H9 (cell line): Measurements from ENCODE around the gene NEGR1. TPM values are rescaled to one million over a fixed set of nuclear protein-coding genes. Genes with fewer than 3 reads are reported as not detected.

Source experiments
- DNase-seq: peaks from one replicate; pipeline ENCODE4 v3.0.0-alpha.2; 2017
- H2AFZ ChIP-seq: one replicate; pipeline ENCODE4 v1.6.1; 2013; ENCODE audit warnings: mild to moderate bottlenecking, low read length, control low read depth, moderate library complexity
- H2AK5ac ChIP-seq: 2 replicates; pipeline ENCODE4 v1.6.1; 2013; ENCODE audit warnings: low read length, control low read depth, mixed read lengths; ENCODE audit not compliant: insufficient read length
- H2BK120ac ChIP-seq: one replicate; pipeline ENCODE4 v1.6.1; 2013; ENCODE audit warnings: low read depth, mild to moderate bottlenecking, low read length, control low read depth, inconsistent platforms; ENCODE audit not compliant: poor library complexity, severe bottlenecking
- H2BK12ac ChIP-seq: 2 replicates; pipeline ENCODE4 v1.6.1; 2013; ENCODE audit warnings: low read length, control low read depth, mixed read lengths, low read depth; ENCODE audit not compliant: insufficient read length
- H2BK15ac ChIP-seq: 2 replicates; pipeline ENCODE4 v1.6.1; 2013; ENCODE audit warnings: low read depth, low read length, control low read depth
- H2BK20ac ChIP-seq: one replicate; pipeline ENCODE4 v1.6.1; 2013; ENCODE audit warnings: low read depth, mild to moderate bottlenecking, low read length, control low read depth, inconsistent platforms; ENCODE audit not compliant: poor library complexity, severe bottlenecking
- H2BK5ac ChIP-seq: 2 replicates; pipeline ENCODE4 v1.6.1; 2013; ENCODE audit warnings: low read length, control low read depth, mixed read lengths; ENCODE audit not compliant: insufficient read length
- H3K14ac ChIP-seq: 2 replicates; pipeline ENCODE4 v1.6.1; 2013; ENCODE audit warnings: low read length, control low read depth; ENCODE audit not compliant: insufficient read depth
- H3K18ac ChIP-seq: 2 replicates; pipeline ENCODE4 v1.6.1; 2013; ENCODE audit warnings: low read depth, mild to moderate bottlenecking, mixed read lengths, low read length, control low read depth; ENCODE audit not compliant: insufficient read length
- H3K23ac ChIP-seq: 2 replicates; pipeline ENCODE4 v1.6.1; 2013; ENCODE audit warnings: low read length, control low read depth, mixed read lengths, low read depth; ENCODE audit not compliant: insufficient read length
- H3K23me2 ChIP-seq: 2 replicates; pipeline ENCODE4 v1.6.1; 2013; ENCODE audit warnings: low read depth, mild to moderate bottlenecking, mixed read lengths, low read length, control low read depth; ENCODE audit not compliant: insufficient read length, poor library complexity, severe bottlenecking
- H3K27ac ChIP-seq: 2 replicates; pipeline ENCODE4 v1.5.1; 2013; ENCODE audit warnings: low read length, control low read depth, mixed read lengths, low read depth; ENCODE audit not compliant: insufficient read length
- H3K27me3 ChIP-seq: 2 replicates; pipeline ENCODE4 v1.6.1; 2013; ENCODE audit warnings: low read length, control low read depth, inconsistent platforms; ENCODE audit not compliant: insufficient read depth
- H3K4ac ChIP-seq: 2 replicates; pipeline ENCODE4 v1.6.1; 2013; ENCODE audit warnings: low read depth, mild to moderate bottlenecking, control low read depth, inconsistent platforms, low read length, moderate library complexity
- H3K4me1 ChIP-seq: 2 replicates; pipeline ENCODE4 v1.6.1; 2013; ENCODE audit warnings: low read length, control low read depth, inconsistent platforms; ENCODE audit not compliant: insufficient read depth
- H3K4me2 ChIP-seq: 2 replicates; pipeline ENCODE4 v1.6.1; 2013; ENCODE audit warnings: low read length, control low read depth, mixed read lengths; ENCODE audit not compliant: insufficient read length, insufficient read depth
- H3K56ac ChIP-seq: 2 replicates; pipeline ENCODE4 v1.6.1; 2013; ENCODE audit warnings: low read depth, mild to moderate bottlenecking, mixed read lengths, low read length, control low read depth; ENCODE audit not compliant: insufficient read length
- H3K79me1 ChIP-seq: 2 replicates; pipeline ENCODE4 v1.6.1; 2013; ENCODE audit warnings: low read depth, mild to moderate bottlenecking, moderate library complexity, low read length, control low read depth, inconsistent platforms; ENCODE audit not compliant: insufficient read depth, poor library complexity, severe bottlenecking
- H3K79me2 ChIP-seq: 2 replicates; pipeline ENCODE4 v1.6.1; 2013; ENCODE audit warnings: low read length, control low read depth, inconsistent platforms; ENCODE audit not compliant: insufficient read depth
- H3K9ac ChIP-seq: 2 replicates; pipeline ENCODE4 v1.6.1; 2013; ENCODE audit warnings: low read length, control low read depth, mixed read lengths; ENCODE audit not compliant: insufficient read length; ENCODE audit errors: extremely low read depth
- H3K9me3 ChIP-seq: one replicate; pipeline ENCODE4 v1.6.1; 2013; ENCODE audit warnings: low read depth, low read length, inconsistent platforms; ENCODE audit not compliant: control insufficient read depth
- H3T11ph ChIP-seq: one replicate; pipeline ENCODE4 v1.6.1; 2013; ENCODE audit warnings: mild to moderate bottlenecking, low read length, control low read depth, inconsistent platforms
- H4K20me1 ChIP-seq: one replicate; pipeline ENCODE4 v1.6.1; 2013; ENCODE audit not compliant: control insufficient read depth, insufficient read length, insufficient read depth
- H4K5ac ChIP-seq: 2 replicates; pipeline ENCODE4 v1.6.1; 2013; ENCODE audit warnings: low read depth, mild to moderate bottlenecking, mixed read lengths, low read length, control low read depth; ENCODE audit not compliant: insufficient read length
- H4K8ac ChIP-seq: replicated peaks from 2 replicates; pipeline ENCODE4 v1.6.1; 2013; ENCODE audit warnings: low read length, control low read depth, mixed read lengths, low read depth; ENCODE audit not compliant: insufficient read length
- H4K91ac ChIP-seq: 2 replicates; pipeline ENCODE4 v1.6.1; 2013; ENCODE audit warnings: low read depth, mild to moderate bottlenecking, moderate library complexity, mixed read lengths, low read length, control low read depth; ENCODE audit not compliant: insufficient read length
- H3K27ac Mint-ChIP-seq, 3 experiments: 2 replicates in 2 of 3; 3 replicates in 1 of 3; pipeline ENCODE4 v1.8.0; 2020 to 2021; ENCODE audit warnings: mixed read lengths in 3 of 3, mild to moderate bottlenecking in 1 of 3, moderate library complexity in 1 of 3
- H3K27me3 Mint-ChIP-seq: 2 replicates; pipeline ENCODE4 v1.8.0; 2021; ENCODE audit warnings: low read depth, mild to moderate bottlenecking, moderate library complexity, mixed read lengths
- H3K36me3 Mint-ChIP-seq, 3 experiments: 2 replicates in 2 of 3; 3 replicates in 1 of 3; pipeline ENCODE4 v1.8.0; 2020 to 2021; ENCODE audit warnings: low read depth in 3 of 3, mixed read lengths in 3 of 3; ENCODE audit not compliant: insufficient read depth in 1 of 3
- H3K4me1 Mint-ChIP-seq, 2 experiments: 2 replicates each; pipeline ENCODE4 v1.8.0; 2020; ENCODE audit warnings: mixed read lengths in 2 of 2
- H3K4me3 Mint-ChIP-seq, 2 experiments: 2 replicates in 1 of 2; 3 replicates in 1 of 2; pipeline ENCODE4 v1.8.0; 2020 to 2021; ENCODE audit warnings: mild to moderate bottlenecking in 2 of 2, mixed read lengths in 2 of 2, moderate library complexity in 1 of 2
- H3K9me3 Mint-ChIP-seq, 2 experiments: 2 replicates in 1 of 2; 3 replicates in 1 of 2; pipeline ENCODE4 v1.8.0; 2020; ENCODE audit warnings: mild to moderate bottlenecking in 2 of 2, mixed read lengths in 2 of 2, moderate library complexity in 1 of 2
- CTCF ChIP-seq: fragments of 200-600 bp; sonication (generic); conservative IDR thresholded peaks from 3 replicates; pipeline ENCODE4 v1.8.0; 2021; ENCODE audit warnings: antibody characterized with exemption, mild to moderate bottlenecking
- WGBS: extraction: QIAGEN DNeasy Blood & Tissue Kit; methylation state at CpG from one replicate; pipeline ENCODE4 v1.1.7; 2013; ENCODE audit warnings: missing lambda C conversion rate, low lambda C conversion rate, mixed read lengths; ENCODE audit not compliant: insufficient read length; ENCODE audit errors: extremely low coverage; 5-methylcytosine and 5-hydroxymethylcytosine counted together
- total RNA-seq: library from RNA; stranded (reverse); gene quantifications from 2 replicates; pipeline ENCODE4 v1.2.1, GENCODE V29; 2021

The NEGR1 gene
- total RNA-seq, 1 experiment from 2014 or later: 0.13 TPM

- DNase-seq: no peak
- H3K27ac ChIP-seq: no peak overlapping the region
- H3K4me3 Mint-ChIP-seq: no peak overlapping the region
- H3K27me3 Mint-ChIP-seq: no peaks in the 10 kb centered on the region
- no peak overlapping the region for H3K27ac Mint-ChIP-seq
- no peaks in the 10 kb centered on the region for H3K4me1 ChIP-seq
- H3K18ac ChIP-seq: no peak overlapping the region
- TF ChIP-seq CTCF: no peak
- H2AFZ ChIP-seq: no peak overlapping the region
- no peaks in the 10 kb centered on the region for H3K9me3 Mint-ChIP-seq
- H3K23ac ChIP-seq: no peak overlapping the region
- H3K79me2 ChIP-seq: no peaks in the 10 kb centered on the region
- H3T11ph ChIP-seq: no peak overlapping the region
- H2AK5ac ChIP-seq: no peak overlapping the region
- no CpG with 5 or more reads among the region's 3 CpGs for WGBS
- no peaks in the 10 kb centered on the region for H3K36me3 Mint-ChIP-seq
- H3K27me3 ChIP-seq: no peaks in the 10 kb centered on the region
- no peaks in the 10 kb centered on the region for H3K9me3 ChIP-seq
- H4K20me1 ChIP-seq: no peaks in the 10 kb centered on the region
- no peaks in the 10 kb centered on the region for H3K79me1 ChIP-seq
- no peak overlapping the region for H2BK120ac ChIP-seq
- H2BK20ac ChIP-seq: no peak overlapping the region
- H3K23me2 ChIP-seq: no peaks in the 10 kb centered on the region
- H4K5ac ChIP-seq: no peak overlapping the region
- H3K14ac ChIP-seq: no peak overlapping the region
- no peak overlapping the region for H3K4ac ChIP-seq
- H2BK15ac ChIP-seq: no peak overlapping the region
- H3K56ac ChIP-seq: no peak overlapping the region
- peaks cover 20 to 24% of the 10 kb centered on the region in 2 experiments for H3K4me1 Mint-ChIP-seq
- H2BK5ac ChIP-seq: no peak overlapping the region
- no peak overlapping the region for H3K9ac ChIP-seq
- H3K4me2 ChIP-seq: no peak overlapping the region
- H4K8ac ChIP-seq: no peak overlapping the region
- no peak overlapping the region for H2BK12ac ChIP-seq
- no peak overlapping the region for H4K91ac ChIP-seq
These were observed 272.3 kb downstream of the NEGR1 start for GRCh38 chr1:72010094-72010431.
